ENCODE results near the gene CMPK2. TPM values are rescaled to one million over a fixed set of nuclear protein-coding genes. Genes with fewer than 3 reads are reported as not detected.

The CMPK2 gene
- total and polyA plus RNA-seq, 2 experiments from 2014 or later: 4.1 to 5.4 TPM

DNA sequence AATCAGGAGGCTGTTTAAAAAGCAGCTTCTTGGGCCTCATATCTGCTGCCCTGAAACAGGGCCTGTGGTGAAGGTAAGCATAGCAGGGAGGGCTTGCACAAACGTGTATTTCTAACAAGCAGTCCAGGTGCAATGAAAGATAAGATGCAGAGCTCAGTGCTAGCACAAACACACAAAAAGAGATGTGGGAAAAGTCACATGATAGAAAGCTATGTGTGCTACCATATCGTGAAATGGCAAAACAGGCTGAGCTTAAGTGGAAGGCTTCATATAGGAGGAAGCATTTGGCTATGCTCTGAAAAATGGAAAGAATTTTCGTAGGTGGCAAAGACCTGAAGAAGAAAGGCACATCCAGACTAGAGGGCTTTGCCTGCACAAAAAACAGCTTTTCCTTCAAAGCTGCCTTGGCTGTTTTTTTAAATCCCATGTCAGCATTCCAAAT, 22.1 kb upstream of the CMPK2 start:
- H3K27ac ChIP-seq: no peak overlapping the region
- H2AFZ ChIP-seq: no peak overlapping the region
- TF ChIP-seq, protein P1, sequence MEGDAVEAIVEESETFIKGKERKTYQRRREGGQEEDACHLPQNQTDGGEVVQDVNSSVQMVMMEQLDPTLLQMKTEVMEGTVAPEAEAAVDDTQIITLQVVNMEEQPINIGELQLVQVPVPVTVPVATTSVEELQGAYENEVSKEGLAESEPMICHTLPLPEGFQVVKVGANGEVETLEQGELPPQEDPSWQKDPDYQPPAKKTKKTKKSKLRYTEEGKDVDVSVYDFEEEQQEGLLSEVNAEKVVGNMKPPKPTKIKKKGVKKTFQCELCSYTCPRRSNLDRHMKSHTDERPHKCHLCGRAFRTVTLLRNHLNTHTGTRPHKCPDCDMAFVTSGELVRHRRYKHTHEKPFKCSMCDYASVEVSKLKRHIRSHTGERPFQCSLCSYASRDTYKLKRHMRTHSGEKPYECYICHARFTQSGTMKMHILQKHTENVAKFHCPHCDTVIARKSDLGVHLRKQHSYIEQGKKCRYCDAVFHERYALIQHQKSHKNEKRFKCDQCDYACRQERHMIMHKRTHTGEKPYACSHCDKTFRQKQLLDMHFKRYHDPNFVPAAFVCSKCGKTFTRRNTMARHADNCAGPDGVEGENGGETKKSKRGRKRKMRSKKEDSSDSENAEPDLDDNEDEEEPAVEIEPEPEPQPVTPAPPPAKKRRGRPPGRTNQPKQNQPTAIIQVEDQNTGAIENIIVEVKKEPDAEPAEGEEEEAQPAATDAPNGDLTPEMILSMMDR (IDR thresholded peaks at IDR 0.05; ENCODE audit: poor library complexity): no peak
- no peak for TF ChIP-seq EZH2phosphoT487 (IDR thresholded peaks at IDR 0.05; ENCODE audit: low read depth, severe bottlenecking, unreplicated experiment)
- no peak for TF ChIP-seq EZH2 (IDR thresholded peaks at IDR 0.05; ENCODE audit: borderline replicate concordance)
- H3K4me1 ChIP-seq (ENCODE audit: insufficient read depth): no peaks in the 10 kb centered on the region
- H3K27me3 ChIP-seq: peaks cover 8% of the 10 kb centered on the region
- H4K20me1 ChIP-seq (ENCODE audit: insufficient read depth, poor library complexity, severe bottlenecking): no peaks in the 10 kb centered on the region
- no peak overlapping the region for H3K4me2 ChIP-seq
- H3K4me3 ChIP-seq: no peak overlapping the region
- H3K9me3 ChIP-seq (ENCODE audit: low read depth): no peaks in the 10 kb centered on the region
- DNase-seq (ENCODE audit: low spot score): no peak
- WGBS (ENCODE audit: low lambda C conversion rate, missing lambda C conversion rate): 62% methylated on average over 3 of the region's 3 CpGs
- H3K79me2 ChIP-seq: no peaks in the 10 kb centered on the region
- H3K36me3 ChIP-seq (replicated peaks; ENCODE audit: insufficient read depth, low read depth): no peaks in the 10 kb centered on the region
- no peaks in the 10 kb centered on the region for H3K9me2 ChIP-seq (replicated peaks; ENCODE audit: insufficient read depth)

DNA sequence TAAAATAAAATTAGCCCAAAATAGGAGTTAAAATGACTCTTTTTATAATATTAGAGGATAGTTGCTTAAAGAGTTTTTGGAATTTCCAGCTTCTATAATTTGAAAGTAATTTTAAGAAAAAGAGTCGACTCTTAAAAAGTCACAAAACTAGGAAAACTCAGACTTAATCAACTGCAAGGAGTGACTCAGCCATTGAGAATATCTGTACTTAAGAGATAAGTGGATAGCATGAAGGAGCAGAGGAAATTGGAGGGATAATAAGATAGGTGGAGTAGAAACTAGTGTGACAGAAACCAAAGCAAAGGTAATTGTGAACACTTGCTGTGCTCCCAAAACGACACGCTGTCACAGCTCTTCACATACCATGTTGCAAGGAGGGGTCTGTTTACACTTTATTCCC, 20.3 kb upstream of the CMPK2 start:
- no peaks in the 10 kb centered on the region for H3K9me3 ChIP-seq (ENCODE audit: low read depth)
- H3K36me3 ChIP-seq (replicated peaks; ENCODE audit: insufficient read depth, low read depth): no peaks in the 10 kb centered on the region
- DNase-seq (ENCODE audit: low spot score): no peak
- TF ChIP-seq, protein P1 (IDR thresholded peaks at IDR 0.05; ENCODE audit: poor library complexity): no peak
- TF ChIP-seq EZH2 (IDR thresholded peaks at IDR 0.05; ENCODE audit: borderline replicate concordance) (no peak), EZH2phosphoT487 (IDR thresholded peaks at IDR 0.05; ENCODE audit: low read depth, severe bottlenecking, unreplicated experiment) (no peak)
- H3K4me3 ChIP-seq: no peak overlapping the region
- no peak overlapping the region for H3K4me2 ChIP-seq
- peaks cover 8% of the 10 kb centered on the region for H3K27me3 ChIP-seq
- H2AFZ ChIP-seq: no peak overlapping the region
- H3K4me1 ChIP-seq (ENCODE audit: insufficient read depth): no peaks in the 10 kb centered on the region
- no peaks in the 10 kb centered on the region for H3K79me2 ChIP-seq
- H3K9me2 ChIP-seq (replicated peaks; ENCODE audit: insufficient read depth): no peaks in the 10 kb centered on the region
- 65% methylated on average over 3 of the region's 3 CpGs for WGBS (ENCODE audit: low lambda C conversion rate, missing lambda C conversion rate)
- no peak overlapping the region for H3K27ac ChIP-seq
- no peaks in the 10 kb centered on the region for H4K20me1 ChIP-seq (ENCODE audit: insufficient read depth, poor library complexity, severe bottlenecking)

DNA sequence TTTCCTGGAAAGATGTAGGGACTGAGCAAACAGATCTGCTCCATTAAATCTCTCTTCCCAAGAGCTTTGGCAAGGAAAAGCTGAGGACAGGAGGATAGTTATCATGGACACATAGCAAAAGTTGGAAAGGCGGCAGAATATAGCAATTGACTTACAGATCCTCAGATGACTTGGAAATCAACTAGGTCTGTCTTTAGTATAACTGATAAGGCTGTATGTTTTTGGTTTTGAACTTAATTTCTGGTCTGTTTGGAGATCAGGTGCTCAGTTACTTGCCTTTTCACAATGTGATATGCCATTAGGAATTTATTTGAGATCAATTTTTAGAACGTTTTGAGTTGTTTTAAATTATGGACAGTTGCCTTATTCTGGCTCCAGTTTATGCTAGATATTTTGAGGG, 19.8 kb upstream of the CMPK2 start:
- TF ChIP-seq, protein P1 (IDR thresholded peaks at IDR 0.05; ENCODE audit: poor library complexity): no peak
- no peak for TF ChIP-seq EZH2phosphoT487 (IDR thresholded peaks at IDR 0.05; ENCODE audit: low read depth, severe bottlenecking, unreplicated experiment)
- TF ChIP-seq EZH2 (IDR thresholded peaks at IDR 0.05; ENCODE audit: borderline replicate concordance): no peak
- H3K4me2 ChIP-seq: no peak overlapping the region

More for the DNA sequence above, 19.8 kb upstream of the CMPK2 start:
- no peaks in the 10 kb centered on the region for H3K36me3 ChIP-seq (replicated peaks; ENCODE audit: insufficient read depth, low read depth)
- H3K27ac ChIP-seq: no peak overlapping the region
- H3K4me1 ChIP-seq (ENCODE audit: insufficient read depth): no peaks in the 10 kb centered on the region
- DNase-seq (ENCODE audit: low spot score): no peak
- no peaks in the 10 kb centered on the region for H3K79me2 ChIP-seq
- 79% methylated on average over 2 of the region's 2 CpGs for WGBS (ENCODE audit: low lambda C conversion rate, missing lambda C conversion rate)
- H3K9me3 ChIP-seq (ENCODE audit: low read depth): no peaks in the 10 kb centered on the region
- no peak overlapping the region for H2AFZ ChIP-seq
- H3K4me3 ChIP-seq: no peak overlapping the region
- no peaks in the 10 kb centered on the region for H3K9me2 ChIP-seq (replicated peaks; ENCODE audit: insufficient read depth)
- H4K20me1 ChIP-seq (ENCODE audit: insufficient read depth, poor library complexity, severe bottlenecking): no peaks in the 10 kb centered on the region
- H3K27me3 ChIP-seq: peaks cover 8% of the 10 kb centered on the region
